ENCODE measurements around the gene EPB41L3.
"Not testable (repeated sequence)": the region's sequence is repeated elsewhere in the genome, so short reads cannot be mapped to it uniquely, and the experiment has no call there.

The EPB41L3 gene

GRCh38 chr18:5488044-5488443 lies 55.8 kb downstream of the EPB41L3 start:
- H3K9me3 Mint-ChIP-seq, H3K36me3 Mint-ChIP-seq, H3K27ac Mint-ChIP-seq: not testable (repeated sequence)

GRCh38 chr18:5484526-5484925 lies 59.3 kb downstream of the EPB41L3 start:
- H3K9me3 Mint-ChIP-seq = peaks cover 3% of the 10 kb centered on the region
- ATAC-seq = no peak
- no peak overlapping the region for H3K27ac Mint-ChIP-seq
- no peaks in the 10 kb centered on the region for H3K4me1 Mint-ChIP-seq
- H3K4me3 Mint-ChIP-seq = no peak overlapping the region
- H3K36me3 Mint-ChIP-seq = no peaks in the 10 kb centered on the region
- DNase-seq (ENCODE audit: low spot score in 2 of 2) = no peak

More at GRCh38 chr18:5488044-5488443, 55.8 kb downstream of the EPB41L3 start:
- not testable (repeated sequence) for ATAC-seq; DNase-seq (ENCODE audit: low spot score in 2 of 2); H3K4me1 Mint-ChIP-seq; H3K4me3 Mint-ChIP-seq

- Mint-ChIP-seq H3K9me3 (no peaks in the 10 kb centered on the region), H3K36me3 (no peaks in the 10 kb centered on the region), H3K27ac (no peak overlapping the region), H3K4me1 (no peaks in the 10 kb centered on the region), H3K4me3 (no peak overlapping the region)
- ATAC-seq = no peak
- no peak for DNase-seq (ENCODE audit: low spot score in 2 of 2)
These were observed 62.2 kb downstream of the EPB41L3 start for GRCh38 chr18:5481621-5482020.

GRCh38 chr18:5478261-5478660 lies 65.5 kb downstream of the EPB41L3 start:
- Mint-ChIP-seq H3K4me1 (no peaks in the 10 kb centered on the region), H3K36me3 (no peaks in the 10 kb centered on the region), H3K9me3 (no peaks in the 10 kb centered on the region), H3K4me3 (no peak overlapping the region), H3K27ac (no peak overlapping the region)
- DNase-seq (ENCODE audit: low spot score in 2 of 2) (no peak), ATAC-seq (no peak)

GRCh38 chr18:5476961-5477800 lies 66.6 kb downstream of the EPB41L3 start:
- ATAC-seq = no peak
- H3K4me1 Mint-ChIP-seq = no peaks in the 10 kb centered on the region
- H3K9me3 Mint-ChIP-seq = no peaks in the 10 kb centered on the region
- no peak for DNase-seq (ENCODE audit: low spot score in 2 of 2)
- H3K36me3 Mint-ChIP-seq = no peaks in the 10 kb centered on the region
- no peak overlapping the region for H3K27ac Mint-ChIP-seq
- H3K4me3 Mint-ChIP-seq = no peak overlapping the region

- ATAC-seq = no peak
- no peak for DNase-seq (ENCODE audit: low spot score in 2 of 2)
- H3K4me1 Mint-ChIP-seq = no peaks in the 10 kb centered on the region
- no peak overlapping the region for H3K27ac Mint-ChIP-seq
- no peaks in the 10 kb centered on the region for H3K9me3 Mint-ChIP-seq
- H3K4me3 Mint-ChIP-seq = no peak overlapping the region
- H3K36me3 Mint-ChIP-seq = no peaks in the 10 kb centered on the region
These were observed 68.5 kb downstream of the EPB41L3 start for GRCh38 chr18:5475267-5475666.

GRCh38 chr18:5469340-5469739 lies 74.5 kb downstream of the EPB41L3 start:
- DNase-seq (ENCODE audit: low spot score in 2 of 2) (no peak), ATAC-seq (no peak)
- H3K9me3 Mint-ChIP-seq = no peaks in the 10 kb centered on the region
- H3K27ac Mint-ChIP-seq = no peak overlapping the region
- H3K36me3 Mint-ChIP-seq = no peaks in the 10 kb centered on the region
- no peak overlapping the region for H3K4me3 Mint-ChIP-seq
- no peaks in the 10 kb centered on the region for H3K4me1 Mint-ChIP-seq

- Mint-ChIP-seq H3K36me3 (no peaks in the 10 kb centered on the region), H3K4me3 (no peak overlapping the region), H3K27ac (no peak overlapping the region), H3K4me1 (no peaks in the 10 kb centered on the region), H3K9me3 (no peaks in the 10 kb centered on the region)
- no peak for DNase-seq (ENCODE audit: low spot score in 2 of 2)
- ATAC-seq = peak; percentile 13
These were observed 75.4 kb downstream of the EPB41L3 start for GRCh38 chr18:5468394-5468793.

- DNase-seq (ENCODE audit: low spot score in 2 of 2) (no peak), ATAC-seq (peak; percentile 16)
- H3K4me1 Mint-ChIP-seq = no peaks in the 10 kb centered on the region
- H3K9me3 Mint-ChIP-seq = no peaks in the 10 kb centered on the region
- no peak overlapping the region for H3K27ac Mint-ChIP-seq
- no peaks in the 10 kb centered on the region for H3K36me3 Mint-ChIP-seq
- no peak overlapping the region for H3K4me3 Mint-ChIP-seq
These were observed 76.1 kb downstream of the EPB41L3 start for GRCh38 chr18:5467671-5468070.

GRCh38 chr18:5466256-5466655 lies 77.5 kb downstream of the EPB41L3 start:
- Mint-ChIP-seq H3K36me3 (no peaks in the 10 kb centered on the region), H3K9me3 (no peaks in the 10 kb centered on the region), H3K4me3 (no peak overlapping the region), H3K4me1 (no peaks in the 10 kb centered on the region), H3K27ac (no peak overlapping the region)
- ATAC-seq (no peak), DNase-seq (ENCODE audit: low spot score in 2 of 2) (no peak)

GRCh38 chr18:5464251-5464650 lies 79.5 kb downstream of the EPB41L3 start:
- DNase-seq (ENCODE audit: low spot score in 2 of 2) = no peak
- no peak for ATAC-seq
- no peak overlapping the region for H3K27ac Mint-ChIP-seq
- no peaks in the 10 kb centered on the region for H3K9me3 Mint-ChIP-seq
- H3K36me3 Mint-ChIP-seq = no peaks in the 10 kb centered on the region
- H3K4me3 Mint-ChIP-seq = no peak overlapping the region
- H3K4me1 Mint-ChIP-seq = no peaks in the 10 kb centered on the region

- no peaks in the 10 kb centered on the region for H3K9me3 Mint-ChIP-seq
- no peak overlapping the region for H3K4me3 Mint-ChIP-seq
- no peak overlapping the region for H3K27ac Mint-ChIP-seq
- H3K36me3 Mint-ChIP-seq = no peaks in the 10 kb centered on the region
- DNase-seq (ENCODE audit: low spot score in 2 of 2) (no peak), ATAC-seq (no peak)
- H3K4me1 Mint-ChIP-seq = no peaks in the 10 kb centered on the region
These were observed 80.0 kb downstream of the EPB41L3 start for GRCh38 chr18:5463831-5464230.

- no peaks in the 10 kb centered on the region for H3K9me3 Mint-ChIP-seq
- ATAC-seq = no peak
- no peak for DNase-seq (ENCODE audit: low spot score in 2 of 2)
- H3K36me3 Mint-ChIP-seq = no peaks in the 10 kb centered on the region
- no peak overlapping the region for H3K27ac Mint-ChIP-seq
- no peaks in the 10 kb centered on the region for H3K4me1 Mint-ChIP-seq
- H3K4me3 Mint-ChIP-seq = no peak overlapping the region
These were observed 80.4 kb downstream of the EPB41L3 start for GRCh38 chr18:5463390-5463789.

- Mint-ChIP-seq H3K4me1 (no peaks in the 10 kb centered on the region), H3K36me3 (no peaks in the 10 kb centered on the region), H3K9me3 (no peaks in the 10 kb centered on the region), H3K27ac (no peak overlapping the region), H3K4me3 (no peak overlapping the region)
- ATAC-seq (no peak), DNase-seq (ENCODE audit: low spot score in 2 of 2) (no peak)
These were observed 81.6 kb downstream of the EPB41L3 start for GRCh38 chr18:5462227-5462626.

GRCh38 chr18:5461041-5461440 lies 82.8 kb downstream of the EPB41L3 start:
- H3K4me1 Mint-ChIP-seq = no peaks in the 10 kb centered on the region
- ATAC-seq = no peak
- no peaks in the 10 kb centered on the region for H3K9me3 Mint-ChIP-seq
- H3K36me3 Mint-ChIP-seq = no peaks in the 10 kb centered on the region
- no peak overlapping the region for H3K4me3 Mint-ChIP-seq
- DNase-seq (ENCODE audit: low spot score in 2 of 2) = no peak
- H3K27ac Mint-ChIP-seq = no peak overlapping the region

- Mint-ChIP-seq H3K36me3 (no peaks in the 10 kb centered on the region), H3K27ac (no peak overlapping the region), H3K4me1 (no peaks in the 10 kb centered on the region), H3K4me3 (no peak overlapping the region), H3K9me3 (no peaks in the 10 kb centered on the region)
- DNase-seq (ENCODE audit: low spot score in 2 of 2) (no peak), ATAC-seq (no peak)
These were observed 86.3 kb downstream of the EPB41L3 start for GRCh38 chr18:5457462-5457957.
